Astrocyte (in vitro differentiated cells and primary cell): ENCODE results near the gene TAL2.

ENCODE experiments used
- EZH2 ChIP-seq: IDR thresholded peaks from 2 replicates; pipeline ENCODE4 v1.6.1; 2012; ENCODE audit warnings: mild to moderate bottlenecking, low read length, inconsistent platforms; ENCODE audit not compliant: insufficient read depth
- TF ChIP-seq, protein P1 (sequence below): IDR thresholded peaks from 2 replicates; pipeline ENCODE4 v1.5.1; 2011; ENCODE audit warnings: low read depth, mild to moderate bottlenecking, inconsistent platforms, low read length, moderate library complexity; ENCODE audit not compliant: insufficient read depth

DNA sequence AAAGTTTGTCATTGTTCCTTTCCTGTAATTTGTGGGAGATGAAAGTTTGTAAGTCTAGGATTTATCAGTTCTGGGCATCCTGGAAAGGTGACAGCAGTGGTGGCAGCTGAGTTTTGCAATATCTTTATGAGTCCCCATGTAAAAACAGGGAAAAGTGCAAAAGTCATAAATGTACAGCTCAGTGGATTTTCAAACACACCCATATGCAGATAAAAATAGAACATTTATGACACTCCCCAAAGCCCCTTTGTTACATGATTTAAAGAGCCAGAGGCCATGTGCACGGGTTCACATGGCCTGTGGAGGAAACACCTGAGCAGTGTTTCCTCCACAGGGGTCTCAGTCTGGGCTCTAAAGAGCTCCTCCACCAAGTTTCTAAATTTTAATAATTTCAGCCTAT, 38.4 kb downstream of the TAL2 start:
- TF ChIP-seq, protein P1, sequence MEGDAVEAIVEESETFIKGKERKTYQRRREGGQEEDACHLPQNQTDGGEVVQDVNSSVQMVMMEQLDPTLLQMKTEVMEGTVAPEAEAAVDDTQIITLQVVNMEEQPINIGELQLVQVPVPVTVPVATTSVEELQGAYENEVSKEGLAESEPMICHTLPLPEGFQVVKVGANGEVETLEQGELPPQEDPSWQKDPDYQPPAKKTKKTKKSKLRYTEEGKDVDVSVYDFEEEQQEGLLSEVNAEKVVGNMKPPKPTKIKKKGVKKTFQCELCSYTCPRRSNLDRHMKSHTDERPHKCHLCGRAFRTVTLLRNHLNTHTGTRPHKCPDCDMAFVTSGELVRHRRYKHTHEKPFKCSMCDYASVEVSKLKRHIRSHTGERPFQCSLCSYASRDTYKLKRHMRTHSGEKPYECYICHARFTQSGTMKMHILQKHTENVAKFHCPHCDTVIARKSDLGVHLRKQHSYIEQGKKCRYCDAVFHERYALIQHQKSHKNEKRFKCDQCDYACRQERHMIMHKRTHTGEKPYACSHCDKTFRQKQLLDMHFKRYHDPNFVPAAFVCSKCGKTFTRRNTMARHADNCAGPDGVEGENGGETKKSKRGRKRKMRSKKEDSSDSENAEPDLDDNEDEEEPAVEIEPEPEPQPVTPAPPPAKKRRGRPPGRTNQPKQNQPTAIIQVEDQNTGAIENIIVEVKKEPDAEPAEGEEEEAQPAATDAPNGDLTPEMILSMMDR: no peak
- no peak for TF ChIP-seq EZH2
